Astrocyte (in vitro differentiated cells and primary cell): ENCODE results near the gene DCHS2. TPM values are rescaled to one million over a fixed set of nuclear protein-coding genes. Genes with fewer than 3 reads are reported as not detected.

ENCODE experiments used
- DNase-seq: peaks from one replicate; pipeline ENCODE4 v3.0.0-alpha.2; 2010; ENCODE audit warnings: low read depth
- FAIRE-seq: peaks from 2 replicates; lab custom pipeline; 2011; peaks lifted over from hg19 to GRCh38; lab: Jason Lieb, UNC
- H2AFZ ChIP-seq: 2 replicates; pipeline ENCODE4 v1.6.0; 2012; ENCODE audit warnings: low read depth, low read length, inconsistent platforms
- H3K27ac ChIP-seq: 2 replicates; pipeline ENCODE4 v1.5.1; 2011; ENCODE audit warnings: low read depth, low read length, inconsistent platforms
- H3K27me3 ChIP-seq: 2 replicates; pipeline ENCODE4 v1.6.0; 2011; ENCODE audit warnings: low read length, inconsistent platforms; ENCODE audit not compliant: insufficient read depth
- H3K36me3 ChIP-seq: 2 replicates; pipeline ENCODE4 v1.5.1; 2011; ENCODE audit warnings: low read length, inconsistent platforms; ENCODE audit not compliant: insufficient read depth
- H3K4me1 ChIP-seq: 2 replicates; pipeline ENCODE4 v1.5.1; 2011; ENCODE audit warnings: low read length, inconsistent platforms; ENCODE audit not compliant: insufficient read depth
- H3K4me2 ChIP-seq: 2 replicates; pipeline ENCODE4 v1.6.0; 2012; ENCODE audit warnings: low read length, inconsistent platforms
- H3K4me3 ChIP-seq: 2 replicates; pipeline ENCODE4 v1.5.1; 2011; ENCODE audit warnings: low read depth, mild to moderate bottlenecking, low read length, inconsistent platforms; ENCODE audit not compliant: insufficient read depth
- H3K79me2 ChIP-seq: 2 replicates; pipeline ENCODE4 v1.6.0; 2012; ENCODE audit warnings: mild to moderate bottlenecking, low read length, inconsistent platforms; ENCODE audit not compliant: insufficient read depth
- H3K9ac ChIP-seq: 2 replicates; pipeline ENCODE4 v1.6.0; 2012; ENCODE audit warnings: mild to moderate bottlenecking, low read length, inconsistent platforms
- H3K9me3 ChIP-seq: 2 replicates; pipeline ENCODE4 v1.5.1; 2012; ENCODE audit warnings: low read depth, mild to moderate bottlenecking, low read length, inconsistent platforms; ENCODE audit not compliant: insufficient read depth
- H4K20me1 ChIP-seq: 2 replicates; pipeline ENCODE4 v1.6.0; 2012; ENCODE audit warnings: low read length, inconsistent platforms; ENCODE audit not compliant: insufficient read depth
- H3K27ac Mint-ChIP-seq: one replicate; pipeline ENCODE4 v1.8.0; 2021; ENCODE audit warnings: mild to moderate bottlenecking, mixed read lengths; ENCODE audit not compliant: unreplicated experiment
- H3K27me3 Mint-ChIP-seq: one replicate; pipeline ENCODE4 v1.8.0; 2021; ENCODE audit warnings: low read depth, mixed read lengths; ENCODE audit not compliant: unreplicated experiment
- H3K36me3 Mint-ChIP-seq: one replicate; pipeline ENCODE4 v1.8.0; 2021; ENCODE audit warnings: low read depth, mixed read lengths; ENCODE audit not compliant: unreplicated experiment
- H3K4me1 Mint-ChIP-seq: one replicate; pipeline ENCODE4 v1.8.0; 2021; ENCODE audit warnings: low read depth, mixed read lengths; ENCODE audit not compliant: unreplicated experiment
- H3K4me3 Mint-ChIP-seq: one replicate; pipeline ENCODE4 v1.8.0; 2021; ENCODE audit warnings: mild to moderate bottlenecking, moderate library complexity, mixed read lengths; ENCODE audit not compliant: unreplicated experiment
- H3K9me3 Mint-ChIP-seq: one replicate; pipeline ENCODE4 v1.8.0; 2021; ENCODE audit warnings: mild to moderate bottlenecking, mixed read lengths; ENCODE audit not compliant: unreplicated experiment
- EZH2 ChIP-seq: IDR thresholded peaks from 2 replicates; pipeline ENCODE4 v1.6.1; 2012; ENCODE audit warnings: mild to moderate bottlenecking, low read length, inconsistent platforms; ENCODE audit not compliant: insufficient read depth
- total RNA-seq: library from RNA; stranded (reverse); gene quantifications from 2 replicates; pipeline ENCODE4 v1.2.1, GENCODE V29; 2021
- TF ChIP-seq, protein P1 (sequence below): IDR thresholded peaks from 2 replicates; pipeline ENCODE4 v1.5.1; 2011; ENCODE audit warnings: low read depth, mild to moderate bottlenecking, inconsistent platforms, low read length, moderate library complexity; ENCODE audit not compliant: insufficient read depth

DCHS2 gene
- total RNA-seq, 1 donor from 2014 or later, result 0.25 TPM

DNA sequence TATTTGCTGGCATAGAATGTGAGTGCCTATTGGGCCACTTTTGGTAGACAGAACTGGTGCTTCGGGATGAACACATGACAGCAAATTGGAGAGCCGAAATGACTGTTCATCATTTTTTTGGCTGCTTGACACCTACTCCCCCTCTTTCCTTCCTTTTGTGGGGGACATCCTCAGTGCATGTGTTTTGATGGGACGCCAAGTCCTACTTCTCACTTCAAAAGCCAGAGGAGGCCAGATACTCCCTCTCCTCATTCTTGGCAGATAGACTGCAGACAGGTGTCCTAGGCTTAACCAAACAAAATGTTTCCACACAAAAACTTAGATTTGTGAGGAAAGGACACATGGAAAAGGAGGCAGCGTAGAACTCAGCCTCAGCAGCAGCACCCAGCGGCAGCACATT is 62.4 kb downstream of the DCHS2 start:
- Histone ChIP-seq H4K20me1 (no peaks in the 10 kb centered on the region), H3K4me3 (no peak overlapping the region), H2AFZ (no peak overlapping the region), H3K4me2 (no peak overlapping the region), H3K36me3 (no peaks in the 10 kb centered on the region), H3K9me3 (no peaks in the 10 kb centered on the region), H3K79me2 (no peaks in the 10 kb centered on the region), H3K4me1 (no peaks in the 10 kb centered on the region), H3K27me3 (no peaks in the 10 kb centered on the region), H3K9ac (no peak overlapping the region), H3K27ac (no peak overlapping the region)
- DNase-seq (no peak), FAIRE-seq (no peak)
- H3K4me1 Mint-ChIP-seq, result no peaks in the 10 kb centered on the region
- no peak for TF ChIP-seq EZH2
- TF ChIP-seq, protein P1, sequence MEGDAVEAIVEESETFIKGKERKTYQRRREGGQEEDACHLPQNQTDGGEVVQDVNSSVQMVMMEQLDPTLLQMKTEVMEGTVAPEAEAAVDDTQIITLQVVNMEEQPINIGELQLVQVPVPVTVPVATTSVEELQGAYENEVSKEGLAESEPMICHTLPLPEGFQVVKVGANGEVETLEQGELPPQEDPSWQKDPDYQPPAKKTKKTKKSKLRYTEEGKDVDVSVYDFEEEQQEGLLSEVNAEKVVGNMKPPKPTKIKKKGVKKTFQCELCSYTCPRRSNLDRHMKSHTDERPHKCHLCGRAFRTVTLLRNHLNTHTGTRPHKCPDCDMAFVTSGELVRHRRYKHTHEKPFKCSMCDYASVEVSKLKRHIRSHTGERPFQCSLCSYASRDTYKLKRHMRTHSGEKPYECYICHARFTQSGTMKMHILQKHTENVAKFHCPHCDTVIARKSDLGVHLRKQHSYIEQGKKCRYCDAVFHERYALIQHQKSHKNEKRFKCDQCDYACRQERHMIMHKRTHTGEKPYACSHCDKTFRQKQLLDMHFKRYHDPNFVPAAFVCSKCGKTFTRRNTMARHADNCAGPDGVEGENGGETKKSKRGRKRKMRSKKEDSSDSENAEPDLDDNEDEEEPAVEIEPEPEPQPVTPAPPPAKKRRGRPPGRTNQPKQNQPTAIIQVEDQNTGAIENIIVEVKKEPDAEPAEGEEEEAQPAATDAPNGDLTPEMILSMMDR, result no peak
- H3K27ac Mint-ChIP-seq, result no peak overlapping the region
- no peak overlapping the region for H3K4me3 Mint-ChIP-seq
- no peaks in the 10 kb centered on the region for H3K9me3 Mint-ChIP-seq
- H3K36me3 Mint-ChIP-seq, result no peaks in the 10 kb centered on the region
- H3K27me3 Mint-ChIP-seq, result peaks cover 34% of the 10 kb centered on the region

DNA sequence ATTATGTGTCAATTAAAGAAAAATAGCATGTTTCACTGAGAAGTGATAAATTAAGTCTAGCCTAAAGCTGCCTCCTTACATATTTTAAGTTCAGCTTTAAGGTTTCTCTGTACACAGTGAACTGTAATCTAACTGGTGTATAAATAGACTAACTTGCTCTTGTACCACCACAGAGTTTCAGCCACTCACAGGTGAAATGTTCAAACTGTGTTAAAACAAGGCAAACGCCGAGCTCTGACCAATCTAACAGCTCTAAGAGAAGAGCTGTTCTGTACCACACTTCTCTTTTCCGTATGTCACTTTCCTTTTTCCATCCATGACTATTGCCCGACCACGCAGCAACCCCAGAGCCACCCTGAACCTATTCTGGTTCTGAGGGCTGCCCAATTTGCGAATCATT is 64.5 kb downstream of the DCHS2 start:
- no peaks in the 10 kb centered on the region for H3K36me3 Mint-ChIP-seq
- H3K27me3 Mint-ChIP-seq, result peaks cover 43% of the 10 kb centered on the region
- H3K9ac ChIP-seq, result no peak overlapping the region
- no peaks in the 10 kb centered on the region for H3K4me1 Mint-ChIP-seq
- no peak for TF ChIP-seq EZH2
- TF ChIP-seq, protein P1, result no peak
- no peaks in the 10 kb centered on the region for H4K20me1 ChIP-seq
- no peaks in the 10 kb centered on the region for H3K27me3 ChIP-seq
- no peak overlapping the region for H3K27ac ChIP-seq
- H3K9me3 ChIP-seq, result no peaks in the 10 kb centered on the region
- H3K4me3 ChIP-seq, result no peak overlapping the region
- no peak overlapping the region for H3K4me3 Mint-ChIP-seq
- FAIRE-seq (no peak), DNase-seq (no peak)
- H3K9me3 Mint-ChIP-seq, result no peaks in the 10 kb centered on the region
- no peak overlapping the region for H3K4me2 ChIP-seq
- no peak overlapping the region for H2AFZ ChIP-seq
- H3K27ac Mint-ChIP-seq, result no peak overlapping the region
- no peaks in the 10 kb centered on the region for H3K79me2 ChIP-seq
- H3K36me3 ChIP-seq, result no peaks in the 10 kb centered on the region
- no peaks in the 10 kb centered on the region for H3K4me1 ChIP-seq

DNA sequence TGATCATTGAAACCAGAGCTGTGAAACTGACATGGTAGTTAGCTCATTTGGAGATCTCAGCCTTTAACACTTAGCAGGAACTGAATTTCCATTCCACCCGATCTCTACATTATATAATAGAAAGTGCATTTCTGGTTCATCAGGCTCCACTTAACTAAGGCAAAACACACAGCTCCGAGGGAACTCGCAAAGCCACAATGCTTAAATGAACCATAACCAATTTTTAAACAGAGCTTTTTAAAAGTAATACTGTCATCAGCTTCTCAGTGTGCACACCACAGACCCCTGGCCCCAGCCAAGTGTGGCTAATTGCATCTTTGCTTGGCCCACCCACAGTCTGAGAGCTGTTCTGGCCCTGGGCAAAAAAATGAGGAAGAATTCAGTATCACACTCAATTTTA is 66.1 kb downstream of the DCHS2 start:
- H3K27ac Mint-ChIP-seq, result no peak overlapping the region
- TF ChIP-seq, protein P1, result no peak
- TF ChIP-seq EZH2, result no peak
- H3K9me3 Mint-ChIP-seq, result no peaks in the 10 kb centered on the region
- H3K4me3 Mint-ChIP-seq, result no peak overlapping the region
- FAIRE-seq (no peak), DNase-seq (no peak)
- H3K27me3 Mint-ChIP-seq, result peaks cover 45% of the 10 kb centered on the region
- Histone ChIP-seq H2AFZ (no peak overlapping the region), H3K4me3 (no peak overlapping the region), H3K36me3 (no peaks in the 10 kb centered on the region), H3K9ac (no peak overlapping the region), H3K27me3 (no peaks in the 10 kb centered on the region), H3K79me2 (no peaks in the 10 kb centered on the region), H3K9me3 (no peaks in the 10 kb centered on the region), H4K20me1 (no peaks in the 10 kb centered on the region), H3K4me2 (no peak overlapping the region), H3K27ac (no peak overlapping the region), H3K4me1 (no peaks in the 10 kb centered on the region)
- H3K36me3 Mint-ChIP-seq, result no peaks in the 10 kb centered on the region
- no peaks in the 10 kb centered on the region for H3K4me1 Mint-ChIP-seq
